ENCODE results near the gene SLC37A1.

DNA sequence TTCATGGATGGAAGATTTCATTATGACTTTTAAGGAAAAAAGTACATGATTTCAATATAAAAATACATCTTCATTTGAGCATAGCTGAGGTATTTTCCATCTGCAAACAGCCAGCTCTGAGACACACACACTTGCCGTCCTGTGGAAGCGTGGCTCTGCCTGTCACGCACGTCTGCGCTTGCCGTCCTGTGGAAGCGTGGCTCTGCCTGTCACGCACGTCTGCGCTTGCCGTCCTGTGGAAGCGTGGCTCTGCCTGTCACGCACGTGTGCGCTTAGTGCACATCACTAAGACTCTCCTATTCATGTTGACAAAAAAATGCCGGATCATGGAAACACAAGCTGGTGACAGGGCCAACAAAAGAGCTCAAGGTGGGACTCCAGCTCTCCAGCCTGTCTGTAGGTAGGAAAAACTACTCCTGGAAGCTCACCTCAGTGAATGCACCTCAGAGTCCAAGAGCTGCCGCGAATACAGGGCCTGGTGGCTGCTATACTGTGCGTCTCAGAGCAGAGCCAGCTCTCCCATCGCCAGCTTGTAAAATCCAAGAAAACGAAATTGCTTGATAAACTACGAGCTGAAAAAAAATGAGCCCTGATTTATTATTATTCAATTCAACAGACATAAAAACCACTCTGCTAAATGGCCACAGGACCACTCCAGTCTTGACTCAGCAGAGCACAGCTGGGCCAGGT is 69.3 kb downstream of the SLC37A1 start:
- TF ChIP-seq, protein P1, sequence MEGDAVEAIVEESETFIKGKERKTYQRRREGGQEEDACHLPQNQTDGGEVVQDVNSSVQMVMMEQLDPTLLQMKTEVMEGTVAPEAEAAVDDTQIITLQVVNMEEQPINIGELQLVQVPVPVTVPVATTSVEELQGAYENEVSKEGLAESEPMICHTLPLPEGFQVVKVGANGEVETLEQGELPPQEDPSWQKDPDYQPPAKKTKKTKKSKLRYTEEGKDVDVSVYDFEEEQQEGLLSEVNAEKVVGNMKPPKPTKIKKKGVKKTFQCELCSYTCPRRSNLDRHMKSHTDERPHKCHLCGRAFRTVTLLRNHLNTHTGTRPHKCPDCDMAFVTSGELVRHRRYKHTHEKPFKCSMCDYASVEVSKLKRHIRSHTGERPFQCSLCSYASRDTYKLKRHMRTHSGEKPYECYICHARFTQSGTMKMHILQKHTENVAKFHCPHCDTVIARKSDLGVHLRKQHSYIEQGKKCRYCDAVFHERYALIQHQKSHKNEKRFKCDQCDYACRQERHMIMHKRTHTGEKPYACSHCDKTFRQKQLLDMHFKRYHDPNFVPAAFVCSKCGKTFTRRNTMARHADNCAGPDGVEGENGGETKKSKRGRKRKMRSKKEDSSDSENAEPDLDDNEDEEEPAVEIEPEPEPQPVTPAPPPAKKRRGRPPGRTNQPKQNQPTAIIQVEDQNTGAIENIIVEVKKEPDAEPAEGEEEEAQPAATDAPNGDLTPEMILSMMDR (IDR thresholded peaks at IDR 0.05) = no peak
- TF ChIP-seq POLR2A (IDR thresholded peaks at IDR 0.05) (no peak), POLR2AphosphoS5 (IDR thresholded peaks at IDR 0.05) (no peak), EP300 (IDR thresholded peaks at IDR 0.05) (no peak)

Data from sigmoid colon (tissue), 4 donors.